A673 (cell line): ENCODE data around the gene COL4A1.

Source experiments
- CTCF ChIP-seq: fragments of 300-800, 200-600 bp; sonication (generic); conservative IDR thresholded peaks from 2 replicates; pipeline ENCODE4 v1.5.1; 2017; ENCODE audit warnings: low read depth, mild to moderate bottlenecking, antibody characterized with exemption, low read length, moderate library complexity, mixed read lengths
- EZH2 ChIP-seq: fragments of 200-600 bp; sonication (generic); IDR thresholded peaks from 2 replicates; pipeline ENCODE4 v1.6.1; 2017; ENCODE audit warnings: borderline replicate concordance, low read depth, mild to moderate bottlenecking, mixed read lengths, antibody characterized with exemption, low read length; ENCODE audit not compliant: poor library complexity, severe bottlenecking

- TF ChIP-seq CTCF (no peak), EZH2 (no peak)
Observed at GRCh38 chr13:110347535-110348308, 40.8 kb upstream of the COL4A1 start.
